GOT3 (cell line): Measurements from ENCODE around the gene CCDC178.
"Not testable (repeated sequence)": the region's sequence is repeated elsewhere in the genome, so short reads cannot be mapped to it uniquely, and the experiment has no call there.

Experiments used
- DNase-seq: peaks from one replicate; lab custom pipeline; 2025; ENCODE audit warnings: mixed read lengths; lab: John Stamatoyannopoulos, UW

The CCDC178 gene

GRCh38 chr18:33231474-33232317 lies 208.8 kb downstream of the CCDC178 start:
- DNase-seq: no peak

GRCh38 chr18:33212363-33212762 lies 228.2 kb downstream of the CCDC178 start:
- DNase-seq: no peak

- no peak for DNase-seq
Measured at GRCh38 chr18:33210575-33211189, 229.8 kb downstream of the CCDC178 start.

GRCh38 chr18:33205777-33206176 lies 234.7 kb downstream of the CCDC178 start:
- no peak for DNase-seq

GRCh38 chr18:33201509-33201926 lies 239.0 kb downstream of the CCDC178 start:
- no peak for DNase-seq

GRCh38 chr18:33195795-33196194 lies 244.7 kb downstream of the CCDC178 start:
- DNase-seq: no peak

DNA sequence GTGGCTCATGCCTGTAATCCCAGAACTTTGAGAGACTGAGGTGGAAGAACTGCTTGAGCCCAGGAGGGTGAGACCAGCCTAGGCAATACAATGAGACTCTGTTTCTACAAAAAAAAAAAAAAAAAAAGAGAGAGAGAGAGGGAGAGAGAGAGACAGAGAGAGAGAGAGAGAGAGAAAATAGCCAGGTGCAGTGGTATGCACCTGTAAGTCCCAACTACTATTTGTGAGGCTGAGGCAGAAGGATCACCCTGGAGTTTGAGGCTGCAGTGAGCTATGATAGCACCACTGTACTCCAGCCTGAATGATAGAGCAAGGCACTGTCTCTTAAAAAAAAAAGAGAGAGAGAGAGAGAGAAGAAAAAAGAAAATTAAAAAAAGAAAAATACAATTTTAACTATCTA lies 245.7 kb downstream of the CCDC178 start:
- no peak for DNase-seq

DNA sequence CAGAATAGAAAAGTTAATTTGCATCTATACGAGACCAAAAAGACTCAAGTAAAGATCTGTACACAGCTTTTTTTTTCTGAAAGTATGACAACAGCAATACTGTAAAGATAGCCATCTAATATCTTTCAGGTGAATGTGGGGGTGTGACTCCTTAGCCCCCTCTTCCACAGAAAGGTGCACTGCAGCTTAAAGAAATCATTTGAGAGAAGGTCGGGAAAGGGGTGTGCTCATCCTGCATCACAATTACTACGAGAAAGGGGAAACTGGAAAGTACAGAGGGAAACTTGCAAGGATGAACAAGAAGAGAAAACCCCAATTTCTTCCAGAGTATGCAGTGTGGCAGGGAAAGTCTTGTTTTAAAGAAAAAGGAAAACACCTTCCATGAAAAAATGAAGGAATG lies 255.6 kb downstream of the CCDC178 start:
- DNase-seq: no peak

- no peak for DNase-seq
Measured at GRCh38 chr18:33184175-33184574, 256.3 kb downstream of the CCDC178 start.

DNA sequence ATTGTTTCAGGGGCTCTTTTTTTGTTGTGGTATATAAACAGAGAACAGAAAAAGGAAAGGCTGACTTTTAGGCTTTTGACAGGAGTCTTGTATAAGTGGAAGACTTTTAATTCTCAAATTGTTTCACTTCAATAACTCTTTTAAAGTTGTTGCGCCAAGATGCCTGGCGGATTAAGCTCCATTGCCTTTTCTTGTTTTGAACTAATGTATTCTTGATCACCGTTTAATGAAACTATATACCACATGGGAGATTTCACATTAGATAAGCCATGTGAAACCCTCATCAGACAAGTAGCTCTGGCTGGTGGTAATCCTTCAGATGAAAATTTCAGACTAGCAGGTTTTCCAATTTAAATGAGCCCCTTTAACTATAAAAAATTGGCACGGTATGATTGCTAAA lies 257.4 kb downstream of the CCDC178 start:
- DNase-seq: no peak

DNA sequence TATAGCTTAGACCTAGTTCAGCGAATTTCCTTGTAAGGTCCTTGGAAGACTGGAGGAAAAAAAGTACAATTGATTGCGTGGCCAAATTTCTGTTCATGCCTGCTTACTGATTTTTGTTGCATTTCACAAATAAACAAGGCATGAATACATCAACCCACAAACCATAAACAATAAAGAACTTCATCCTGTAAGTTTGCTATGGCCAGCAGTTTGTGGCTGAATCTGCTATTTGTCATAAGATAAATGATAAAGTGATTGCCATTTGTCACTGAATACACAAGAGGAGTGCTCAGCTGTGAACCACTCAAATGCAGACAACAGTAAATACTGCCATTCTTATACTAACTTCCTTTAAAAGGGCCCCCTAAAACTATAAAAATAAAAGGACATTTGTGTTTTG lies 259.5 kb downstream of the CCDC178 start:
- no peak for DNase-seq

DNA sequence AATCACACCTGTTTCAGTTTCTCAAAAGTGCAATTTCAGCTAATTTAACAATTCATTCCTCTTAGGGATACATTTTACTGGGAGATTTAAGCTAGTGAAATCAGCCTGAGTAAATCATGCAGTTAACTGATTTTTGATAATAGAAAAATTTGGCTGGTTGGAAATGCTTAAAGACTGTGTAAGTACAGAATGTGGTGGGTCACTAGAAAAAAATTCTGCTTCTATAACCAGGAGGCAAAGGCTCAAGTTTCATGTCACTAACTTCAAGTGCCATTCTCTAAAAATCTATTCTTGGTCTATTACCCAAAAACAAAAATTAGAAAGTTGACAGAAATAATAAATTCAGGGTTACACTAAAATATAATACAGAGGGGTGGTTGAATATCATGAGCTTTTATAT lies 271.3 kb downstream of the CCDC178 start:
- no peak for DNase-seq

GRCh38 chr18:33164121-33164520 lies 276.4 kb downstream of the CCDC178 start:
- not testable (repeated sequence) for DNase-seq

DNA sequence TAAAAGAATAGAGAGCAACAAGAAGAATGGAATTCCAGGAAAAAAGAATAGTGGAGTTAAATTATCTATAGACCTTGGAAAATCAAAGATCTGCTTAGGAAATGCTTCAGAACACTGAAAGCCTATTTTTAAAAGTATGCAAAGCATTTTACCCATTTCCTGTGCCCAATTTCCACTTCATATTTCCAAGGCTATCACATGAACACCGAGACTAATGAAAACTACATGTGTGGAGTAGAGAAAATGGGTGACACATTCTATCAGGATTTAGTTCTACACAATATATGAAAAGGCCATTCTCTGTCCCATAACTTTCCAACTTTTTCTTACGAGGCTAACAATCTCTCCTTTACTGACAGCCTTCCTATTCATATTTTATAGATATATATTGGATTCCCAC lies 279.4 kb downstream of the CCDC178 start:
- no peak for DNase-seq

- no peak for DNase-seq
Measured at GRCh38 chr18:33159151-33159550, 281.4 kb downstream of the CCDC178 start.

GRCh38 chr18:33157893-33158292 lies 282.6 kb downstream of the CCDC178 start:
- DNase-seq: no peak

GRCh38 chr18:33156906-33157470 lies 283.5 kb downstream of the CCDC178 start:
- DNase-seq: no peak

- no peak for DNase-seq
Measured at GRCh38 chr18:33154049-33154448, 286.5 kb downstream of the CCDC178 start.

GRCh38 chr18:33152376-33152775 lies 288.1 kb downstream of the CCDC178 start:
- DNase-seq: no peak

- not testable (repeated sequence) for DNase-seq
Measured at GRCh38 chr18:33147811-33148210, 292.7 kb downstream of the CCDC178 start.

DNA sequence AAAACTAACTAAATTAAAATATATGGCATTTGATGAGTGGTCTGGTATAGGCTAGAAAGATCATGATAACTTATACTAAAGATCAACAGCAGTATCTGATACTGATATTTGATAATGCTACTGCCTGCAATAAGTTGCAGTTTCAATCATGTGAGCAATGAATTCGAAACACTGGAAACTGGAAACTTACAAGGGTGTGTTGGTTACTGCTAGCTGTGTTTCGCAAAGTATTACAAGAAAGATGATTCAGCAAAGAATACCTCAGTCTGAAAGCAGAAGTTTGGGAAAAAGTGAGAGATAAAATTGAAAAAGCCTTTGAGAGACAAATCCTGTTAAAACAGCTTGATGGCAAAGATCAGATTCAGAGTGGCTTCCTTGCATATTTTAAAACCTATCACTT lies 294.5 kb downstream of the CCDC178 start:
- no peak for DNase-seq

DNA sequence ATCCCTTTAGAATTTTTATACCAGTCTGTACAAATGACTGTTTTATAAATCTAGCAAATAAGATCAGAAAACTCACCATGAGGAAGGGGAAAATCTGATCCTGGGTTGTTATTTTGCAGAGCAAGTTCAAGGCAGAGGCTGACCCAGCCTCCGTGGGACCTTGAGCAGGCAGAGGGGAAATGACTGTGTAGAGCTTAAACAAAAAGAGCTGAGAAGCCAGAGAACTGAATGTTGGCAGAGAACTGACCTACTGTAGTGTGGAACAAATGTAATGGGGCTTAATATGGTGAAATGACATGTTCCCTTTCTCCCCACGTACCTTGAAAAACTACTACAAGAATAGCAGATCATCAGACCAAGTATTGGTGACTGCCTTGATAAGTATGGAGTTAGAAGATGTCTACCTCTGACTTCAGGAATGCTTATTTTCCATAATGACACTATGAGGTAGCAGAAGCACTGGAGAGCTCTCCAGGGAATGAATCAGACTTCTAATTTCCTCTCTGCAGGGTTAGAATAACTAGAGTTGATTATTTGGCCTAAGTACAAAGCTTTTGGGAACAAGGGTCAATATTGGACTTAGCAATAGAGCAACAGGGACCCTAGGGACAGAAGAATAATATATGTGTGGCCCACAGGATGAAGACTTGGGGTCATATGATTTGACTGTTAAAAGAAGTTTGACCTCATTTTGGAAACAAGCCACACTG lies 304.4 kb downstream of the CCDC178 start:
- DNase-seq: no peak

DNA sequence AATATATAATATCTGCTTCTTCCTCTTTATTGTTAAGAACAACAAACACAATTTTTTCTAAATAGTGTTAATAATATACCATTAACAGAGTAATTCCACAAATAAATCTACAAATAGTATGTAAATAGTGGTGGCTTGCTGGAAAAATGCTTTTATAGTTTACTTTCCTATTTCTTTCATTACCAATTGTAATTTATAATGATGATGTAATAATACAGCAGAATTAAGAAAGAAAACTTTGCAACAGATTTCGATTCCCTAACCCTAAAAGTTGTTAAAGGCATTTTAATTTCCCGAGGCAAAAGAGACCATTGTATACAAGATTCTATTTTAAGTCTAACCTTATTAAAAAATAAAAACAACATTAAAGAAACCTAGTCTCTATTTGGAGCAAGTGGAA lies 307.9 kb downstream of the CCDC178 start:
- DNase-seq: no peak
